ENCODE measurements around the gene FMNL2.

FMNL2 gene

GRCh38 chr2:152432206-152432653, 97.3 kb downstream of the FMNL2 start:
- no peak overlapping the region for H3K9ac ChIP-seq (ENCODE audit: insufficient read length)
- TF ChIP-seq EZH2 (IDR thresholded peaks at IDR 0.05): no peak
- TF ChIP-seq FOXP2 (optimal IDR thresholded peaks at IDR 0.05; ENCODE audit: control extremely low read depth, extremely low read length, insufficient read depth): no peak
- no peak for TF ChIP-seq POLR2AphosphoS5 (IDR thresholded peaks at IDR 0.05; ENCODE audit: borderline replicate concordance, low read depth, low read length)
- no peak overlapping the region for H3K27ac ChIP-seq
- H3K36me3 ChIP-seq (ENCODE audit: insufficient read depth, low read length): no peaks in the 10 kb centered on the region
- no peak overlapping the region for H3K4me3 ChIP-seq
- no peak for DNase-seq (ENCODE audit: low read depth, low spot score)
- H3K9me3 ChIP-seq (ENCODE audit: low read depth, low read length): no peaks in the 10 kb centered on the region

DNA sequence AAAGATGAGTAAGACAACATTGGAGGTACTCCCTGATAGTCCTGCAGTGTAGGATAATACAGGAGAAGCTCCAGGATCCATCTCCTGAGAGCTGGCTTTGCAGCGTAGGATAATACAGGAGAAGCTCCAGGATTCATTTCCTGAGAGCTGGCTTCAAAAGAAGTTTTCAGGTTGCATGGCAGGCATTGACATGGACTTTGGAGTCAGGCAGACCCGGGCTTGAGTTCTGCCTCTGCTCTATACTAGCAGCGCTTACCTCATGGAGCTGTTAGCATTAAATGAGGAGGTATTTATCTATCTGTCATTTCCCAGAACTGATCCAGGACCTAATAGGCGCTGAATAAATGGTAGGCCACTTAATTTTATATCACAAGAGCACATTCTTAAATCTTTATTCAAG, 97.8 kb downstream of the FMNL2 start:
- Histone ChIP-seq H3K36me3 (ENCODE audit: insufficient read depth, low read length) (no peaks in the 10 kb centered on the region), H3K27ac (0 out of 2 replicates have a peak overlapping the region, but pooled peaks have one; percentile 17), H3K4me3 (no peak overlapping the region), H3K9me3 (ENCODE audit: low read depth, low read length) (no peaks in the 10 kb centered on the region), H3K9ac (ENCODE audit: insufficient read length) (no peak overlapping the region)
- no peak for DNase-seq (ENCODE audit: low read depth, low spot score)
- TF ChIP-seq POLR2AphosphoS5 (IDR thresholded peaks at IDR 0.05; ENCODE audit: borderline replicate concordance, low read depth, low read length): no peak
- no peak for TF ChIP-seq FOXP2 (optimal IDR thresholded peaks at IDR 0.05; ENCODE audit: control extremely low read depth, extremely low read length, insufficient read depth)
- no peak for TF ChIP-seq EZH2 (IDR thresholded peaks at IDR 0.05)

GRCh38 chr2:152433289-152433688, 98.3 kb downstream of the FMNL2 start:
- no peak overlapping the region for H3K9ac ChIP-seq (ENCODE audit: insufficient read length)
- TF ChIP-seq POLR2AphosphoS5 (IDR thresholded peaks at IDR 0.05; ENCODE audit: borderline replicate concordance, low read depth, low read length) (no peak), EZH2 (IDR thresholded peaks at IDR 0.05) (no peak), FOXP2 (optimal IDR thresholded peaks at IDR 0.05; ENCODE audit: control extremely low read depth, extremely low read length, insufficient read depth) (no peak)
- H3K36me3 ChIP-seq (ENCODE audit: insufficient read depth, low read length): no peaks in the 10 kb centered on the region
- H3K27ac ChIP-seq: no peak overlapping the region; the same call in 1 of the 2 replicates
- no peak for DNase-seq (ENCODE audit: low read depth, low spot score)
- H3K4me3 ChIP-seq: peak overlapping the region; percentile 31
- no peaks in the 10 kb centered on the region for H3K9me3 ChIP-seq (ENCODE audit: low read depth, low read length)

DNA sequence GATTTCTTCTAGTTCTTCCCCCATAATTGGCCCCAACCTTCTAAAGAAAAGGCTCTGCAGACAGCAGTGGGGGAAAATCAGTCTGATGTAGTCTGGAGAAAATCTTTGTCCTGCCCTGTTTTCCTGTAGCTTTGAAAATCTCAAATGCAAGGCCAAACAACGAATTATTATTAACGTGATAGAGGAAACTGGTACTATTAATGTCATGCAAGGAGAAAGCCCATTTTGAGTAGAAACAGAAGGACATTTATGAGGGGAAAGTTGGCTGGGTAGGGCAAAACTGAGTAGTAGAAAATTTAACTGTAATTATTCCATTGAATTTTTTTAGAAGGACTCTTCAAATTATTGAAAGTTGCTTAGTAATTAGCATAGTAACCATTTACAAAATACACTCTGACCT, 98.8 kb downstream of the FMNL2 start:
- peak overlapping the region; percentile 31 for H3K4me3 ChIP-seq
- TF ChIP-seq POLR2AphosphoS5 (IDR thresholded peaks at IDR 0.05; ENCODE audit: borderline replicate concordance, low read depth, low read length): no peak
- no peak for TF ChIP-seq EZH2 (IDR thresholded peaks at IDR 0.05)
- no peak for TF ChIP-seq FOXP2 (optimal IDR thresholded peaks at IDR 0.05; ENCODE audit: control extremely low read depth, extremely low read length, insufficient read depth)
- H3K9me3 ChIP-seq (ENCODE audit: low read depth, low read length): no peaks in the 10 kb centered on the region
- peak overlapping the region; percentile 65; the same call in 1 of the 2 replicates for H3K27ac ChIP-seq
- H3K36me3 ChIP-seq (ENCODE audit: insufficient read depth, low read length): no peaks in the 10 kb centered on the region
- no peak for DNase-seq (ENCODE audit: low read depth, low spot score)
- peak overlapping the region; percentile 12 for H3K9ac ChIP-seq (ENCODE audit: insufficient read length)

GRCh38 chr2:152434395-152435182, 99.6 kb downstream of the FMNL2 start:
- no peak for DNase-seq (ENCODE audit: low read depth, low spot score)
- Histone ChIP-seq H3K9ac (ENCODE audit: insufficient read length) (no peak overlapping the region), H3K4me3 (no peak overlapping the region), H3K36me3 (ENCODE audit: insufficient read depth, low read length) (no peaks in the 10 kb centered on the region), H3K9me3 (ENCODE audit: low read depth, low read length) (no peaks in the 10 kb centered on the region), H3K27ac (0 out of 2 replicates have a peak overlapping the region, but pooled peaks have one; percentile 65)
- TF ChIP-seq EZH2 (IDR thresholded peaks at IDR 0.05) (no peak), FOXP2 (optimal IDR thresholded peaks at IDR 0.05; ENCODE audit: control extremely low read depth, extremely low read length, insufficient read depth) (no peak), POLR2AphosphoS5 (IDR thresholded peaks at IDR 0.05; ENCODE audit: borderline replicate concordance, low read depth, low read length) (no peak)

- TF ChIP-seq FOXP2 (optimal IDR thresholded peaks at IDR 0.05; ENCODE audit: control extremely low read depth, extremely low read length, insufficient read depth) (no peak), EZH2 (IDR thresholded peaks at IDR 0.05) (no peak), POLR2AphosphoS5 (IDR thresholded peaks at IDR 0.05; ENCODE audit: borderline replicate concordance, low read depth, low read length) (no peak)
- no peaks in the 10 kb centered on the region for H3K36me3 ChIP-seq (ENCODE audit: insufficient read depth, low read length)
- H3K9ac ChIP-seq (ENCODE audit: insufficient read length): no peak overlapping the region
- H3K9me3 ChIP-seq (ENCODE audit: low read depth, low read length): no peaks in the 10 kb centered on the region
- DNase-seq (ENCODE audit: low read depth, low spot score): no peak
- H3K27ac ChIP-seq: no peak overlapping the region
- no peak overlapping the region for H3K4me3 ChIP-seq
Observed at GRCh38 chr2:152436148-152436547, 101.2 kb downstream of the FMNL2 start.

- TF ChIP-seq FOXP2 (optimal IDR thresholded peaks at IDR 0.05; ENCODE audit: control extremely low read depth, extremely low read length, insufficient read depth) (no peak), POLR2AphosphoS5 (IDR thresholded peaks at IDR 0.05; ENCODE audit: borderline replicate concordance, low read depth, low read length) (no peak), EZH2 (IDR thresholded peaks at IDR 0.05) (no peak)
- Histone ChIP-seq H3K4me3 (no peak overlapping the region), H3K27ac (no peak overlapping the region), H3K9me3 (ENCODE audit: low read depth, low read length) (no peaks in the 10 kb centered on the region), H3K36me3 (ENCODE audit: insufficient read depth, low read length) (no peaks in the 10 kb centered on the region), H3K9ac (ENCODE audit: insufficient read length) (no peak overlapping the region)
- no peak for DNase-seq (ENCODE audit: low read depth, low spot score)
Observed at GRCh38 chr2:152437276-152438108, 102.5 kb downstream of the FMNL2 start.

DNA sequence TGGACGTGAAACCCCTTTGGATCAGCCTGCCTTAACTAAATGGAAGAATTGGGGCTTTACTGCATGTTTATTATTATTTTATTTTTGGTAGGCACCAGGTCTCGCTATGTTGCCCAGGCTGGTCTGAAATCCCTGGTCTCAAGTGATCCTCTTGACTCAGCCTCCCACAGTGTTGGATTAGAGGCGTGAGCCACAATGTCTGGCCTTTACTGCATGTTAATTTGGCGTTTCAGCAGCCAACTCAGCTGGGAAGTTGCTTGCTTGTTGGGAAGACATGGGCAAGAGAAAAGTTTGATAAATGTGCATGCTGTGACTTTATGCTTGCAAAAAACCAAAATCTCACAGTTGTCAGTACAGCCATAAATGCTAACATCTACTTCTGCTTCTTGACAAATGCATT, 105.1 kb downstream of the FMNL2 start:
- Histone ChIP-seq H3K9ac (ENCODE audit: insufficient read length) (no peak overlapping the region), H3K36me3 (ENCODE audit: insufficient read depth, low read length) (no peaks in the 10 kb centered on the region), H3K27ac (no peak overlapping the region), H3K9me3 (ENCODE audit: low read depth, low read length) (no peaks in the 10 kb centered on the region), H3K4me3 (no peak overlapping the region)
- TF ChIP-seq EZH2 (IDR thresholded peaks at IDR 0.05): no peak
- TF ChIP-seq POLR2AphosphoS5 (IDR thresholded peaks at IDR 0.05; ENCODE audit: borderline replicate concordance, low read depth, low read length): no peak
- TF ChIP-seq FOXP2 (optimal IDR thresholded peaks at IDR 0.05; ENCODE audit: control extremely low read depth, extremely low read length, insufficient read depth): no peak
- no peak for DNase-seq (ENCODE audit: low read depth, low spot score)
